VCaP (cell line): ENCODE measurements around the gene IGF1R.

Source experiments
- H3K27ac ChIP-seq: fragments of 450-650 bp; 2 replicates; pipeline ENCODE4 v1.5.1; 2017
- CTCF ChIP-seq: fragments of 450-650 bp; conservative IDR thresholded peaks from 2 replicates; pipeline ENCODE4 v1.5.1; 2017; ENCODE audit warnings: mild to moderate bottlenecking, moderate library complexity

Gene IGF1R

GRCh38 chr15:98676586-98677270 lies 28.4 kb downstream of the IGF1R start:
- TF ChIP-seq CTCF: no peak
- H3K27ac ChIP-seq: no peak overlapping the region

GRCh38 chr15:98677345-98678059 lies 29.2 kb downstream of the IGF1R start:
- H3K27ac ChIP-seq: no peak overlapping the region
- TF ChIP-seq CTCF: no peak

GRCh38 chr15:98678484-98678883 lies 30.1 kb downstream of the IGF1R start:
- TF ChIP-seq CTCF: no peak
- H3K27ac ChIP-seq: no peak overlapping the region

- H3K27ac ChIP-seq: no peak overlapping the region
- TF ChIP-seq CTCF: no peak
Measured at GRCh38 chr15:98681061-98681460, 32.7 kb downstream of the IGF1R start.

GRCh38 chr15:98682992-98683701 lies 34.8 kb downstream of the IGF1R start:
- H3K27ac ChIP-seq: peak overlapping the region; percentile 38; the same call in 1 of the 2 replicates
- no peak for TF ChIP-seq CTCF

- H3K27ac ChIP-seq: peak overlapping the region; percentile 38
- no peak for TF ChIP-seq CTCF
Measured at GRCh38 chr15:98683831-98684230, 35.5 kb downstream of the IGF1R start.

- H3K27ac ChIP-seq: peak overlapping the region; percentile 38
- no peak for TF ChIP-seq CTCF
Measured at GRCh38 chr15:98684436-98684835, 36.1 kb downstream of the IGF1R start.
